HL-60 (cell line): ENCODE data around the gene SPOCK3.

Source experiments
- DNase-seq, 2 experiments: peaks; one replicate each; pipeline ENCODE4 v3.0.0-alpha.2; 2010 to 2020; ENCODE audit warnings: low read depth in 1 of 2, low spot score in 1 of 2
- H3K27ac ChIP-seq: fragments of 250-450 bp; sonication (Bioruptor Pico); replicated peaks from 2 replicates; pipeline ENCODE4 v1.5.1; 2020; ENCODE audit warnings: mild to moderate bottlenecking, moderate library complexity
- H3K27me3 ChIP-seq: fragments of 250-450 bp; sonication (Bioruptor Pico); 2 replicates; pipeline ENCODE4 v1.5.1; 2021; ENCODE audit warnings: mild to moderate bottlenecking, moderate library complexity; ENCODE audit not compliant: insufficient read depth, poor library complexity, severe bottlenecking
- H3K4me3 ChIP-seq: replicated peaks from 2 replicates; pipeline ENCODE4 v1.5.1; 2011; ENCODE audit warnings: mild to moderate bottlenecking, control low read depth, low read length; ENCODE audit not compliant: insufficient read depth
- CTCF ChIP-seq: IDR thresholded peaks from one replicate; pipeline ENCODE4 v1.5.1; 2011; ENCODE audit warnings: low read length, control low read depth, inconsistent platforms; ENCODE audit not compliant: insufficient read depth
- GABPA ChIP-seq: IDR thresholded peaks from 2 replicates; pipeline ENCODE4 v1.6.1; 2012; ENCODE audit warnings: low read depth
- POLR2AphosphoS5 ChIP-seq: IDR thresholded peaks from 2 replicates; pipeline ENCODE4 v1.6.1; 2012; ENCODE audit warnings: low read depth
- REST ChIP-seq: IDR thresholded peaks from 2 replicates; pipeline ENCODE4 v1.6.1; 2012; ENCODE audit warnings: low read depth; ENCODE audit not compliant: insufficient replicate concordance
- SPI1 ChIP-seq: IDR thresholded peaks from 2 replicates; pipeline ENCODE4 v1.6.1; 2012; ENCODE audit warnings: low read depth, mild to moderate bottlenecking, borderline replicate concordance

The SPOCK3 gene

GRCh38 chr4:167119392-167119791, 114.9 kb downstream of the SPOCK3 start:
- DNase-seq, result no peak
- no peaks in the 10 kb centered on the region for H3K27me3 ChIP-seq
- no peak overlapping the region for H3K27ac ChIP-seq
- no peak for TF ChIP-seq GABPA
- no peak for TF ChIP-seq SPI1
- TF ChIP-seq POLR2AphosphoS5, result no peak
- no peak for TF ChIP-seq REST
- no peak for TF ChIP-seq CTCF
- H3K4me3 ChIP-seq, result no peak overlapping the region

- DNase-seq, result no peak
- Histone ChIP-seq H3K27ac (no peak overlapping the region), H3K27me3 (no peaks in the 10 kb centered on the region), H3K4me3 (no peak overlapping the region)
- TF ChIP-seq GABPA (no peak), POLR2AphosphoS5 (no peak), SPI1 (no peak)
These were observed 117.0 kb downstream of the SPOCK3 start for GRCh38 chr4:167117273-167117672.

GRCh38 chr4:167114416-167114971, 119.8 kb downstream of the SPOCK3 start:
- Histone ChIP-seq H3K27me3 (no peaks in the 10 kb centered on the region), H3K4me3 (no peak overlapping the region), H3K27ac (no peak overlapping the region)
- DNase-seq, result no peak
- no peak for TF ChIP-seq SPI1
- no peak for TF ChIP-seq GABPA
- TF ChIP-seq CTCF, result no peak
- no peak for TF ChIP-seq REST
- no peak for TF ChIP-seq POLR2AphosphoS5

- no peak overlapping the region for H3K4me3 ChIP-seq
- TF ChIP-seq GABPA (no peak), SPI1 (no peak), REST (no peak), CTCF (no peak), POLR2AphosphoS5 (no peak)
- no peaks in the 10 kb centered on the region for H3K27me3 ChIP-seq
- no peak for DNase-seq
- no peak overlapping the region for H3K27ac ChIP-seq
These were observed 122.7 kb downstream of the SPOCK3 start for GRCh38 chr4:167111622-167112021.
